ENCODE results near the gene STYXL2. TPM values are rescaled to one million over a fixed set of nuclear protein-coding genes. Genes with fewer than 3 reads are reported as not detected.

The STYXL2 gene
- total and polyA plus RNA-seq, 9 of the 15 experiments (the other 6 are each of a cell fraction or from before 2014, with no cell fraction given), result not detected

- Histone ChIP-seq H3K4me1 (replicated peaks in 1 of 2; ENCODE audit: control insufficient read depth in 2 of 2, insufficient read depth in 2 of 2, low read length in 2 of 2) (peaks cover 0 to 7% of the 10 kb centered on the region in 2 experiments; a peak in 1 of 5 replicates), H3K36me3 (ENCODE audit: control insufficient read depth, insufficient read depth, low read length) (no peaks in the 10 kb centered on the region), H3K9ac (ENCODE audit: insufficient read depth in 1 of 2, low read depth in 2 of 2, low read length in 2 of 2) (no peak overlapping the region), H3K4me3 (no peak overlapping the region), H4K20me1 (replicated peaks; ENCODE audit: control insufficient read depth, insufficient read depth, low read length) (no peaks in the 10 kb centered on the region), H3K27me3 (ENCODE audit: control insufficient read depth in 2 of 2, insufficient read depth in 2 of 2, low read length in 2 of 2) (peaks cover 56 to 74% of the 10 kb centered on the region in 2 experiments), H2AFZ (ENCODE audit: low read depth, low read length) (no peak overlapping the region), H3K9me1 (ENCODE audit: control insufficient read depth, insufficient read depth, low read length) (peaks cover 4% of the 10 kb centered on the region), H3K79me2 (ENCODE audit: control insufficient read depth, insufficient read depth, low read length) (no peaks in the 10 kb centered on the region), H3K27ac (ENCODE audit: extremely low read depth, low read depth, low read length) (no peak overlapping the region), H3K4me2 (ENCODE audit: insufficient read depth, low read length) (no peak overlapping the region), H3K9me3 (replicated peaks; ENCODE audit: control insufficient read depth, insufficient read depth, low read depth, low read length) (no peaks in the 10 kb centered on the region)
- in situ Hi-C loops (cut with MboI), result no loop called here
- no peak for FAIRE-seq
- no peak for ATAC-seq
- CTCF ChIA-PET (ENCODE audit: low intra/inter-chr PET ratio), result no interaction called here
- no peak for DNase-seq (ENCODE audit: extremely low read depth in 1 of 4, low spot score in 3 of 4)
- BruUV-seq (replicated peaks), result no TSS peak
- intact Hi-C loops (cut with micrococcal nuclease), result no loop called here
- WGBS (ENCODE audit: insufficient coverage, low coverage, missing lambda C conversion rate), result 1% methylated on average over 17 of the region's 17 CpGs
- TF ChIP-seq, protein P1, sequence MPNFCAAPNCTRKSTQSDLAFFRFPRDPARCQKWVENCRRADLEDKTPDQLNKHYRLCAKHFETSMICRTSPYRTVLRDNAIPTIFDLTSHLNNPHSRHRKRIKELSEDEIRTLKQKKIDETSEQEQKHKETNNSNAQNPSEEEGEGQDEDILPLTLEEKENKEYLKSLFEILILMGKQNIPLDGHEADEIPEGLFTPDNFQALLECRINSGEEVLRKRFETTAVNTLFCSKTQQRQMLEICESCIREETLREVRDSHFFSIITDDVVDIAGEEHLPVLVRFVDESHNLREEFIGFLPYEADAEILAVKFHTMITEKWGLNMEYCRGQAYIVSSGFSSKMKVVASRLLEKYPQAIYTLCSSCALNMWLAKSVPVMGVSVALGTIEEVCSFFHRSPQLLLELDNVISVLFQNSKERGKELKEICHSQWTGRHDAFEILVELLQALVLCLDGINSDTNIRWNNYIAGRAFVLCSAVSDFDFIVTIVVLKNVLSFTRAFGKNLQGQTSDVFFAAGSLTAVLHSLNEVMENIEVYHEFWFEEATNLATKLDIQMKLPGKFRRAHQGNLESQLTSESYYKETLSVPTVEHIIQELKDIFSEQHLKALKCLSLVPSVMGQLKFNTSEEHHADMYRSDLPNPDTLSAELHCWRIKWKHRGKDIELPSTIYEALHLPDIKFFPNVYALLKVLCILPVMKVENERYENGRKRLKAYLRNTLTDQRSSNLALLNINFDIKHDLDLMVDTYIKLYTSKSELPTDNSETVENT (CRISPR knock-in tag; IDR thresholded peaks at IDR 0.05), result no peak
- no peak for TF ChIP-seq ZNF253 (CRISPR knock-in tag; conservative IDR thresholded peaks at IDR 0.05)
- TF ChIP-seq, protein P2, sequence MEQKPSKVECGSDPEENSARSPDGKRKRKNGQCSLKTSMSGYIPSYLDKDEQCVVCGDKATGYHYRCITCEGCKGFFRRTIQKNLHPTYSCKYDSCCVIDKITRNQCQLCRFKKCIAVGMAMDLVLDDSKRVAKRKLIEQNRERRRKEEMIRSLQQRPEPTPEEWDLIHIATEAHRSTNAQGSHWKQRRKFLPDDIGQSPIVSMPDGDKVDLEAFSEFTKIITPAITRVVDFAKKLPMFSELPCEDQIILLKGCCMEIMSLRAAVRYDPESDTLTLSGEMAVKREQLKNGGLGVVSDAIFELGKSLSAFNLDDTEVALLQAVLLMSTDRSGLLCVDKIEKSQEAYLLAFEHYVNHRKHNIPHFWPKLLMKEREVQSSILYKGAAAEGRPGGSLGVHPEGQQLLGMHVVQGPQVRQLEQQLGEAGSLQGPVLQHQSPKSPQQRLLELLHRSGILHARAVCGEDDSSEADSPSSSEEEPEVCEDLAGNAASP (IDR thresholded peaks at IDR 0.05), result no peak
- TF ChIP-seq, protein P3, sequence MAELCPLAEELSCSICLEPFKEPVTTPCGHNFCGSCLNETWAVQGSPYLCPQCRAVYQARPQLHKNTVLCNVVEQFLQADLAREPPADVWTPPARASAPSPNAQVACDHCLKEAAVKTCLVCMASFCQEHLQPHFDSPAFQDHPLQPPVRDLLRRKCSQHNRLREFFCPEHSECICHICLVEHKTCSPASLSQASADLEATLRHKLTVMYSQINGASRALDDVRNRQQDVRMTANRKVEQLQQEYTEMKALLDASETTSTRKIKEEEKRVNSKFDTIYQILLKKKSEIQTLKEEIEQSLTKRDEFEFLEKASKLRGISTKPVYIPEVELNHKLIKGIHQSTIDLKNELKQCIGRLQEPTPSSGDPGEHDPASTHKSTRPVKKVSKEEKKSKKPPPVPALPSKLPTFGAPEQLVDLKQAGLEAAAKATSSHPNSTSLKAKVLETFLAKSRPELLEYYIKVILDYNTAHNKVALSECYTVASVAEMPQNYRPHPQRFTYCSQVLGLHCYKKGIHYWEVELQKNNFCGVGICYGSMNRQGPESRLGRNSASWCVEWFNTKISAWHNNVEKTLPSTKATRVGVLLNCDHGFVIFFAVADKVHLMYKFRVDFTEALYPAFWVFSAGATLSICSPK (IDR thresholded peaks at IDR 0.05; ENCODE audit: borderline replicate concordance), result no peak
- TF ChIP-seq SUPT5H (IDR thresholded peaks at IDR 0.05), result no peak
- no peak for TF ChIP-seq ADNP (tag; IDR thresholded peaks at IDR 0.05)
- TF ChIP-seq, protein P4, sequence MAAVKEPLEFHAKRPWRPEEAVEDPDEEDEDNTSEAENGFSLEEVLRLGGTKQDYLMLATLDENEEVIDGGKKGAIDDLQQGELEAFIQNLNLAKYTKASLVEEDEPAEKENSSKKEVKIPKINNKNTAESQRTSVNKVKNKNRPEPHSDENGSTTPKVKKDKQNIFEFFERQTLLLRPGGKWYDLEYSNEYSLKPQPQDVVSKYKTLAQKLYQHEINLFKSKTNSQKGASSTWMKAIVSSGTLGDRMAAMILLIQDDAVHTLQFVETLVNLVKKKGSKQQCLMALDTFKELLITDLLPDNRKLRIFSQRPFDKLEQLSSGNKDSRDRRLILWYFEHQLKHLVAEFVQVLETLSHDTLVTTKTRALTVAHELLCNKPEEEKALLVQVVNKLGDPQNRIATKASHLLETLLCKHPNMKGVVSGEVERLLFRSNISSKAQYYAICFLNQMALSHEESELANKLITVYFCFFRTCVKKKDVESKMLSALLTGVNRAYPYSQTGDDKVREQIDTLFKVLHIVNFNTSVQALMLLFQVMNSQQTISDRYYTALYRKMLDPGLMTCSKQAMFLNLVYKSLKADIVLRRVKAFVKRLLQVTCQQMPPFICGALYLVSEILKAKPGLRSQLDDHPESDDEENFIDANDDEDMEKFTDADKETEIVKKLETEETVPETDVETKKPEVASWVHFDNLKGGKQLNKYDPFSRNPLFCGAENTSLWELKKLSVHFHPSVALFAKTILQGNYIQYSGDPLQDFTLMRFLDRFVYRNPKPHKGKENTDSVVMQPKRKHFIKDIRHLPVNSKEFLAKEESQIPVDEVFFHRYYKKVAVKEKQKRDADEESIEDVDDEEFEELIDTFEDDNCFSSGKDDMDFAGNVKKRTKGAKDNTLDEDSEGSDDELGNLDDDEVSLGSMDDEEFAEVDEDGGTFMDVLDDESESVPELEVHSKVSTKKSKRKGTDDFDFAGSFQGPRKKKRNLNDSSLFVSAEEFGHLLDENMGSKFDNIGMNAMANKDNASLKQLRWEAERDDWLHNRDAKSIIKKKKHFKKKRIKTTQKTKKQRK (IDR thresholded peaks at IDR 0.05; ENCODE audit: borderline replicate concordance, low read depth, low read length), result no peak
- TF ChIP-seq ZNF561 (CRISPR knock-in tag; conservative IDR thresholded peaks at IDR 0.05), result no peak
- no peak for TF ChIP-seq ZNF764 (CRISPR knock-in tag; IDR thresholded peaks at IDR 0.05; ENCODE audit: low read depth)
- TF ChIP-seq HOMEZ (CRISPR knock-in tag; IDR thresholded peaks at IDR 0.05), result no peak
- TF ChIP-seq PPARD (CRISPR knock-in tag; IDR thresholded peaks at IDR 0.05), result no peak
- POLR2A ChIA-PET, result interaction anchor here (0.7 to 1.9 kb wide), 3 partner anchors 11 to 164 kb away, joined by 3 to 8 read pairs (median 3); no protein-coding TSS in a partner anchor
Observed at GRCh38 chr1:167126811-167127210, 32.9 kb downstream of the STYXL2 start.
